Aorta (tissue), 5 donors: ENCODE data around the gene PER2. TPM values are rescaled to one million over a fixed set of nuclear protein-coding genes. Genes with fewer than 3 reads are reported as not detected.

Experiments
- ATAC-seq: fragments of 200-7000 bp; cut with Tn5 transposase; one replicate; pipeline ENCODE4 v1.9.1; 2022; ENCODE audit warnings: moderate library complexity; ENCODE audit not compliant: low FRiP score
- DNase-seq, 2 donors: peaks; one replicate each; pipeline ENCODE4 v3.0.0-alpha.2; 2020
- H3K27ac ChIP-seq, 2 donors: one replicate each; pipeline ENCODE4 v1.5.1; 2013; ENCODE audit warnings: low read length in 2 of 2, mild to moderate bottlenecking in 2 of 2, moderate library complexity in 2 of 2, control low read depth in 1 of 2, inconsistent platforms in 1 of 2, low read depth in 1 of 2
- H3K27me3 ChIP-seq, 2 donors: one replicate each; pipeline ENCODE4 v1.6.1; 2013; ENCODE audit warnings: control low read depth in 1 of 2, low read length in 1 of 2, mild to moderate bottlenecking in 1 of 2, moderate library complexity in 1 of 2; ENCODE audit not compliant: insufficient read depth in 2 of 2, control insufficient read depth in 1 of 2
- H3K36me3 ChIP-seq, 2 donors: one replicate each; pipeline ENCODE4 v1.6.1; 2013; ENCODE audit warnings: control low read depth in 1 of 2, low read length in 1 of 2, mild to moderate bottlenecking in 1 of 2; ENCODE audit not compliant: insufficient read depth in 2 of 2, control insufficient read depth in 1 of 2
- H3K4me1 ChIP-seq, 2 donors: one replicate each; pipeline ENCODE4 v1.6.1; 2013; ENCODE audit warnings: low read length in 2 of 2, control low read depth in 1 of 2, mild to moderate bottlenecking in 1 of 2, moderate library complexity in 1 of 2; ENCODE audit not compliant: insufficient read depth in 2 of 2, control insufficient read depth in 1 of 2
- H3K4me3 ChIP-seq, 2 donors: one replicate each; pipeline ENCODE4 v1.5.1; 2013; ENCODE audit warnings: low read length in 2 of 2, control low read depth in 1 of 2, mild to moderate bottlenecking in 1 of 2
- H3K9me3 ChIP-seq: one replicate; pipeline ENCODE4 v1.6.1; 2013; ENCODE audit warnings: mild to moderate bottlenecking, low read length; ENCODE audit not compliant: control insufficient read depth
- WGBS, 2 donors: extraction: QIAGEN DNeasy Blood & Tissue Kit; methylation state at CpG; one replicate each; pipeline ENCODE4 v1.1.7; 2013; 5-methylcytosine and 5-hydroxymethylcytosine counted together
- intact Hi-C, 2 donors: fragments of 100-400 bp; cut with DNase I; formaldehyde crosslinking; loops; one replicate each; pipeline versions ENCODE4 v1.14.2 to v1.15.0; 2022
- polyA plus RNA-seq, 2 donors: library from polyadenylated mRNA; stranded (reverse); fragments of 200-250 nt; gene quantifications; one replicate each; pipeline ENCODE4 v1.2.3, GENCODE V29; 2013
- total RNA-seq, 2 donors: library from RNA; stranded (reverse); fragmentation: NEBNext Ultra II Directional; extraction: Animal tissue kit (Norgen Biotek cat#: 25700); gene quantifications; one replicate each; pipeline ENCODE4 v1.2.1, GENCODE V29; 2021
- donor health status: healthy with polysubstance abuse.
- donor health status: Bipolar disorder and iron deficiency.
- donor health status: DM: no; HTN: no; CAD: no.
- donor health status: DM: no; HTN: no; CAD: no.
- donor health status: DM: yes; HTN: yes; CAD: no.

PER2 gene
- total and polyA plus RNA-seq, 4 donors = 2.0 to 25.1 (median 14.1) TPM

GRCh38 chr2:238286095-238286494, 2.3 kb downstream of the PER2 start:
- no peaks in the 10 kb centered on the region for H3K27me3 ChIP-seq
- ATAC-seq (no peak), DNase-seq (no peak)
- WGBS, 2 donors = 13 to 17% methylated on average over 7 of the region's 7 CpGs
- H3K9me3 ChIP-seq = no peaks in the 10 kb centered on the region
- intact Hi-C loops = loop anchor here in 1 of 2 donors (2.0 kb wide), 1 partner anchor 35 kb away; the partner anchor contains the start of gene TRAF3IP1
- H3K36me3 ChIP-seq = no peaks in the 10 kb centered on the region
- peak overlapping the region; percentile 72 to 88 for H3K27ac ChIP-seq
- no peak overlapping the region for H3K4me3 ChIP-seq
- H3K4me1 ChIP-seq = no peaks in the 10 kb centered on the region

- DNase-seq (peak; percentile 88 to 91), ATAC-seq (peak; percentile 67)
- 21 to 29% methylated on average over 7 of the region's 7 CpGs for WGBS, 2 donors
- Histone ChIP-seq H3K27ac (peak overlapping the region; percentile 72 to 88), H3K9me3 (no peaks in the 10 kb centered on the region), H3K4me1 (no peaks in the 10 kb centered on the region), H3K36me3 (no peaks in the 10 kb centered on the region), H3K4me3 (no peak overlapping the region), H3K27me3 (no peaks in the 10 kb centered on the region)
- intact Hi-C loops = loop anchor here in 1 of 2 donors (2.0 kb wide), 1 partner anchor 35 kb away; the partner anchor contains the start of gene TRAF3IP1
These were observed 2.7 kb downstream of the PER2 start for GRCh38 chr2:238285653-238286082.

- Histone ChIP-seq H3K27ac (peak overlapping the region in 1 of 2 donors; percentile 79), H3K27me3 (no peaks in the 10 kb centered on the region), H3K36me3 (no peaks in the 10 kb centered on the region), H3K4me3 (no peak overlapping the region), H3K4me1 (no peaks in the 10 kb centered on the region), H3K9me3 (no peaks in the 10 kb centered on the region)
- ATAC-seq (no peak), DNase-seq (peak; percentile 39 to 40)
- intact Hi-C loops = no loop called here
- 81 to 85% methylated on average over 11 of the region's 11 CpGs for WGBS, 2 donors
These were observed 3.5 kb downstream of the PER2 start for GRCh38 chr2:238284802-238285515.

- H3K4me3 ChIP-seq = no peak overlapping the region
- H3K27me3 ChIP-seq = no peaks in the 10 kb centered on the region
- no peaks in the 10 kb centered on the region for H3K4me1 ChIP-seq
- WGBS, 2 donors = 92 to 93% methylated on average over 17 of the region's 17 CpGs
- H3K36me3 ChIP-seq = no peaks in the 10 kb centered on the region
- DNase-seq = peak; percentile 35 to 62
- no peaks in the 10 kb centered on the region for H3K9me3 ChIP-seq
- H3K27ac ChIP-seq = no peak overlapping the region
- intact Hi-C loops = no loop called here
- no peak for ATAC-seq
These were observed 5.3 kb downstream of the PER2 start for GRCh38 chr2:238282861-238283738.

GRCh38 chr2:238281826-238282480, 6.5 kb downstream of the PER2 start:
- Histone ChIP-seq H3K27ac (no peak overlapping the region), H3K4me3 (no peak overlapping the region), H3K4me1 (no peaks in the 10 kb centered on the region), H3K36me3 (no peaks in the 10 kb centered on the region), H3K9me3 (no peaks in the 10 kb centered on the region), H3K27me3 (no peaks in the 10 kb centered on the region)
- DNase-seq (peak; percentile 48 to 63), ATAC-seq (no peak)
- WGBS, 2 donors = 91 to 93% methylated on average over 13 of the region's 13 CpGs
- intact Hi-C loops = no loop called here

- no peaks in the 10 kb centered on the region for H3K36me3 ChIP-seq
- no peak for ATAC-seq
These were observed 8.2 kb downstream of the PER2 start for GRCh38 chr2:238280083-238280825.

GRCh38 chr2:238279324-238279682, 9.1 kb downstream of the PER2 start:
- intact Hi-C loops = no loop called here
- no peak overlapping the region for H3K27ac ChIP-seq
- no peaks in the 10 kb centered on the region for H3K4me1 ChIP-seq
- WGBS, 2 donors = 88 to 99% methylated on average over 6 of the region's 6 CpGs
- ATAC-seq (no peak), DNase-seq (peak in 1 of 2 donors; percentile 34)
- no peaks in the 10 kb centered on the region for H3K9me3 ChIP-seq
- H3K36me3 ChIP-seq = no peaks in the 10 kb centered on the region
- no peaks in the 10 kb centered on the region for H3K27me3 ChIP-seq
- no peak overlapping the region for H3K4me3 ChIP-seq

More at GRCh38 chr2:238280083-238280825, 8.2 kb downstream of the PER2 start:
- DNase-seq = peak in 1 of 2 donors; percentile 24
- intact Hi-C loops = no loop called here
- H3K4me3 ChIP-seq = no peak overlapping the region
- H3K9me3 ChIP-seq = no peaks in the 10 kb centered on the region
- 87 to 91% methylated on average over 12 of the region's 12 CpGs for WGBS, 2 donors
- no peak overlapping the region for H3K27ac ChIP-seq
- no peaks in the 10 kb centered on the region for H3K4me1 ChIP-seq
- no peaks in the 10 kb centered on the region for H3K27me3 ChIP-seq
